Measurements from ENCODE around the gene CHSY3.
A peak's percentile ranks its signal among the peaks of the same experiment; 100 is the strongest.

Gene CHSY3

DNA sequence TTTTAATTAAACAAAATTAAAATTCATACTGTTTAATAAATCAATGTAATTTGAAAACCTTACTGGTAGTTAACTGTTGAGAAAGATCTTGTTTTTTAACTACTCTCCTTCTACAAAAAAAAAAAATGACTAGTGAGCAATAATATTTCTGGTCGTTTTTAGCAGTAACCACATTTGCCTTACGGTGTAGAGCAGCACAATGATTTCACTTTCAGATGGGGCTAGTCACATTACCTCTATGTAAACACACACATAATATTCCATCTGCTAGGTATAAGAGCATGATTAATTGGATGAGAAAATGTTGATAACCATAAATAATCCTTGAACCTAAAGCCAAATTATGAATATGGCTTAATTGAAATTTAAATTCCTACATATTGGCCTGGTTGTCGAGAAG, 198.1 kb downstream of the CHSY3 start:
- POLR2A ChIA-PET (ENCODE audit: low non-redundant PET) = no interaction called here

DNA sequence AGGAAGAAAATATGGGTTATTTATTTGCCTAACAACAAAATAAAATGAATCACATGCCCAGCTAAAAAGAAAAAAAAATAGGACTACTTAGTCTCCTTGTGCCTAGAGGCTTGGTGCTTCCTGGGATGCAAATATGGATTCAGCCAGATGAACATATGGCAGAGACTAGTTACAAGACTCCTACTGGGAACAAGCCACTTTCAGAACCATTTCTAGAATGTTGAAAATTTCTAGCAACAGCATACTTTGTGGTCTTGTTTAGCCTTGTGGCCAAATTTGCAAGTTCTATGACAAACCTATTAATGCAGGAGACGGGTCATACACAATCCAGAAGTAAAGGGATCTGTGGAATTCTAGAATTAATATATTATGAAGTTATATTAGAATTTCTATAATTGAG, 198.7 kb downstream of the CHSY3 start:
- POLR2A ChIA-PET (ENCODE audit: low non-redundant PET) = no interaction called here
- TF ChIP-seq, protein P1, sequence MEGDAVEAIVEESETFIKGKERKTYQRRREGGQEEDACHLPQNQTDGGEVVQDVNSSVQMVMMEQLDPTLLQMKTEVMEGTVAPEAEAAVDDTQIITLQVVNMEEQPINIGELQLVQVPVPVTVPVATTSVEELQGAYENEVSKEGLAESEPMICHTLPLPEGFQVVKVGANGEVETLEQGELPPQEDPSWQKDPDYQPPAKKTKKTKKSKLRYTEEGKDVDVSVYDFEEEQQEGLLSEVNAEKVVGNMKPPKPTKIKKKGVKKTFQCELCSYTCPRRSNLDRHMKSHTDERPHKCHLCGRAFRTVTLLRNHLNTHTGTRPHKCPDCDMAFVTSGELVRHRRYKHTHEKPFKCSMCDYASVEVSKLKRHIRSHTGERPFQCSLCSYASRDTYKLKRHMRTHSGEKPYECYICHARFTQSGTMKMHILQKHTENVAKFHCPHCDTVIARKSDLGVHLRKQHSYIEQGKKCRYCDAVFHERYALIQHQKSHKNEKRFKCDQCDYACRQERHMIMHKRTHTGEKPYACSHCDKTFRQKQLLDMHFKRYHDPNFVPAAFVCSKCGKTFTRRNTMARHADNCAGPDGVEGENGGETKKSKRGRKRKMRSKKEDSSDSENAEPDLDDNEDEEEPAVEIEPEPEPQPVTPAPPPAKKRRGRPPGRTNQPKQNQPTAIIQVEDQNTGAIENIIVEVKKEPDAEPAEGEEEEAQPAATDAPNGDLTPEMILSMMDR (conservative IDR thresholded peaks at IDR 0.05; ENCODE audit: low read depth) = no peak
- H3K27ac ChIP-seq = no peak overlapping the region
- CTCF ChIA-PET = no interaction called here
- no peak for DNase-seq (ENCODE audit: low spot score)

More for the DNA sequence above, 198.1 kb downstream of the CHSY3 start:
- CTCF ChIA-PET = no interaction called here
- DNase-seq (ENCODE audit: low spot score) = no peak
- no peak overlapping the region for H3K27ac ChIP-seq
- TF ChIP-seq, protein P1 (conservative IDR thresholded peaks at IDR 0.05; ENCODE audit: low read depth) = no peak

DNA sequence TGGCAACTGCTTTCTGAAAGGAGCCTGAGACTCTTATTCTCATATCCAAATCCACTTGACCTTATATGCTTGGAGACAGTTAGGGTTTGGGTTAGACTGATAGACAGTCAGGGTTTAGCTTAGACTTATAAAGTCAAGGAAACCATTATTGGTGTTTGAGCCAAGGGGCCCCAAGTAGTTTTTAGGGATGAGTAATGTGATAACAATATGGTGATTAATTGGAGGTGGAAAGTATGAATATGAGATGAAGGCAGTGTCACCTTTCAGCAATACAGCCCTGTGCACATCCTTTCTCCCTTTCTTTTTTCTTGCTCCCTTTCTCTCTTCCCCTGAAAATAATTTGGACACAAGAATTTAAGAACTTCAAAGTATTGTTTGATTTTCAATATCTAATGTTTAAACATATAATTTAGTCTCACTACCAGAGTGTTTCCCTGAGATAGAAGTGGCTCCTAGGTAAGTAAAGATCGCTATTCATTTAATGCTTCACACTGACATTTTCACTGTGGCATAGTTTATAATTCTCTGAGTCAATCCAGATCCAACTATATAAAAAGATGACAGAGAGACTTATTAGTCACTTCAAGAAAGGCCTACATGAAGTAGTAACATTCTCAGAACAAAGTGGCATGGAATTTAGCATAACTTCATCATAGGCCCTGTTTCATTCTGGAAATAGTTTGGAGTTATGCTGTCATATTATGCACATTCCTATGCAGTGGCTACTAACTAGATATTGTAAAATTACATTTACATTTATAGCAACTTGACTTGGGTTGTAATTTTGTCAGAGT, 200.8 kb downstream of the CHSY3 start:
- CTCF ChIA-PET = interaction anchor here (0.5 kb wide), 1 partner anchor 118 kb away, joined by 3 read pairs; no protein-coding TSS in a partner anchor
- DNase-seq (ENCODE audit: low spot score) = no peak
- POLR2A ChIA-PET (ENCODE audit: low non-redundant PET) = no interaction called here
- TF ChIP-seq, protein P1 (conservative IDR thresholded peaks at IDR 0.05; ENCODE audit: low read depth) = no peak
- H3K27ac ChIP-seq = no peak overlapping the region

DNA sequence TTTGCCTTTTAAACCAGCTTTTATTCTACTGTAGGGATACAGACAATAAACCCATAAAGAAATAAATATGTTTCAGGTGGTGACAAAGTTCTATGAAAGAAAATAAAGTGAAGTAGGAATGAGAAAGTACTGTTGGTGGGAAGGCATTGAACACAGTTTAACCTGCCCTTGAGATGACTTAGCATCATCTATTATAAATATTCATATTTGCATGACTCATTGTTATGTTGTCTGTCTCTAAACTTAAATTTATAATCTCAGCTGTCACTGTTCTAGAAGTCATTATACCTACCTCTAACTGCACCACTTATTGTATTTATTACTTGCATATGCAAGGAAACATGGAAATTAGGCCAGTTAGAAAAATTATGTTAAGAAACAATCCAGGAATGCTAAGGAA, 202.2 kb downstream of the CHSY3 start:
- POLR2A ChIA-PET (ENCODE audit: low non-redundant PET) = no interaction called here
- CTCF ChIA-PET = interaction anchor here (0.6 kb wide), 1 partner anchor 32 kb away, joined by 3 read pairs; no protein-coding TSS in a partner anchor
- DNase-seq (ENCODE audit: low spot score) = no peak
- TF ChIP-seq, protein P1 (conservative IDR thresholded peaks at IDR 0.05; ENCODE audit: low read depth) = no peak
- H3K27ac ChIP-seq = no peak overlapping the region

DNA sequence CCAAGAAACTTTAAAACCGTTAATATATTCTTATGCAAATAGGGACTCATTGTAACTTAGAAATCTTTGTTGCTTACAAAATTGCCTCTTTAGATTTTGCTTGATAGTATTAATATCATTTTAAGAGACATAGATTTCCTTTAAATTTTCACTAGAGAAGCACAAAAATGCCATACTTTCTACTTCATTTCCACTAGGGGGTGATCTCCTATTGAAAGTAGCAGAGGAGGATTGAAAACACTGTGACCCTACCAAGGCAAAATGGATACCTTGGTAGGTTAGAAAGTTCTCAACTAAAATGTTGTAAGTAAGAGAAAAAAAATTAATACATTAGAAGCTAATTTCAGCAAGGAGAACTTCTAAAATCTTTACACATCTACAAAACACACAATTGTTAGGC, 204.9 kb downstream of the CHSY3 start:
- DNase-seq (ENCODE audit: low spot score) = peak; percentile 57
- ChIA-PET CTCF (interaction anchor here (0.6 to 1.0 kb wide), 7 partner anchors 12 to 801 kb away, joined by 3 to 4 read pairs (median 3); no protein-coding TSS in a partner anchor), POLR2A (ENCODE audit: low non-redundant PET) (no interaction called here)
- TF ChIP-seq, protein P1 (conservative IDR thresholded peaks at IDR 0.05; ENCODE audit: low read depth) = peak; percentile 72
- no peak overlapping the region for H3K27ac ChIP-seq

DNA sequence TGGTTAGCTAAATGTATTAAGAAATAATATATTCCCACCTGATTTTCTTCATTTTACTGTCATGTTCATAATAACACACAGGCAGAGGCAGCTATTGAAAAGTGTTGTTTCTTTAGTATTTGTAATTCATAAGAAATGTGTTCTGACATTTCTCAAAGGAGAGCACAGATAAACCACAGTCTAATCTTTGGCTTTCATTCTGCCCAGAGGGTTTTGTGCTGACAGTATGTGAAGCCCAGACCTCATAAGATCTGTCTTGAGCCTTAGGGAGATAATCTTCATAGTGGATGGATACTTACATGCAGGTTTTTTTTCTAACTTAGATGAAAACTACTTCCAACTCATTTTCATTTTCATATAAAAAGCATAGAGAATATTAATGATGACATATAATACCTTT, 206.1 kb downstream of the CHSY3 start:
- no peak for DNase-seq (ENCODE audit: low spot score)

More for the DNA sequence above, 206.1 kb downstream of the CHSY3 start:
- POLR2A ChIA-PET (ENCODE audit: low non-redundant PET) = no interaction called here
- TF ChIP-seq, protein P1 (conservative IDR thresholded peaks at IDR 0.05; ENCODE audit: low read depth) = no peak
- CTCF ChIA-PET = interaction anchor here (0.8 kb wide), 1 partner anchor 770 kb away, joined by 4 read pairs; no protein-coding TSS in a partner anchor
- no peak overlapping the region for H3K27ac ChIP-seq
